DND-41 (cell line): ENCODE measurements around the gene TARP.
"Not testable (repeated sequence)": the region's sequence is repeated elsewhere in the genome, so short reads cannot be mapped to it uniquely, and the experiment has no call there.

Source experiments
- EZH2 ChIP-seq: IDR thresholded peaks from 3 replicates; pipeline ENCODE4 v1.6.1; 2012; ENCODE audit warnings: borderline replicate concordance, low read depth, mild to moderate bottlenecking, moderate library complexity, low read length, inconsistent platforms; ENCODE audit not compliant: severe bottlenecking
- TF ChIP-seq, protein P1 (sequence below): IDR thresholded peaks from 2 replicates; pipeline ENCODE4 v1.5.1; 2012; ENCODE audit warnings: borderline replicate concordance, low read length, moderate library complexity, mild to moderate bottlenecking; ENCODE audit not compliant: poor library complexity, severe bottlenecking; ENCODE audit errors: extremely low read depth

DNA sequence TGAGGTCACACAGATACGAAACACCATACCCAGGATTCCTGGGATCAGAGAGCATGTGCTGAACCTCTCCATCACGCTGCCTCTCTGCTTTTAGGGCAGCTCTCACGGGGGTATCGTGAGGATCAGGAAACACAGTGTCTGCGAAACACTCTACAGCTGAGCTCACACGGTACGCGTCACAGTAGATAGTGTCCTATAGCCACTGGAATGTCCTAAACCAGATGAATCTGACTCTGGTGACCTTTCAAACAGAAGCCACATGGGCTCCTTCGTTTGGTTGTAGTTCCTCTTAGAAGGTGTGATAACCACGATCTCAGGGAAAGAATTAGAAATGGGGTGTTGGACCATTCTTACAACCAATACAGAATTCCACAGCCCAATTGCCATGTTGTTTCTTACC lies 34.3 kb downstream of the TARP start:
- TF ChIP-seq, protein P1, sequence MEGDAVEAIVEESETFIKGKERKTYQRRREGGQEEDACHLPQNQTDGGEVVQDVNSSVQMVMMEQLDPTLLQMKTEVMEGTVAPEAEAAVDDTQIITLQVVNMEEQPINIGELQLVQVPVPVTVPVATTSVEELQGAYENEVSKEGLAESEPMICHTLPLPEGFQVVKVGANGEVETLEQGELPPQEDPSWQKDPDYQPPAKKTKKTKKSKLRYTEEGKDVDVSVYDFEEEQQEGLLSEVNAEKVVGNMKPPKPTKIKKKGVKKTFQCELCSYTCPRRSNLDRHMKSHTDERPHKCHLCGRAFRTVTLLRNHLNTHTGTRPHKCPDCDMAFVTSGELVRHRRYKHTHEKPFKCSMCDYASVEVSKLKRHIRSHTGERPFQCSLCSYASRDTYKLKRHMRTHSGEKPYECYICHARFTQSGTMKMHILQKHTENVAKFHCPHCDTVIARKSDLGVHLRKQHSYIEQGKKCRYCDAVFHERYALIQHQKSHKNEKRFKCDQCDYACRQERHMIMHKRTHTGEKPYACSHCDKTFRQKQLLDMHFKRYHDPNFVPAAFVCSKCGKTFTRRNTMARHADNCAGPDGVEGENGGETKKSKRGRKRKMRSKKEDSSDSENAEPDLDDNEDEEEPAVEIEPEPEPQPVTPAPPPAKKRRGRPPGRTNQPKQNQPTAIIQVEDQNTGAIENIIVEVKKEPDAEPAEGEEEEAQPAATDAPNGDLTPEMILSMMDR, result not testable (repeated sequence)
- not testable (repeated sequence) for TF ChIP-seq EZH2
